ENCODE data around the gene MBD5.

- TF ChIP-seq CTCF (IDR thresholded peaks at IDR 0.05) (no peak), FOXJ3 (CRISPR knock-in tag; IDR thresholded peaks at IDR 0.05) (no peak), JUND (IDR thresholded peaks at IDR 0.05) (no peak)
Measured at GRCh38 chr2:148552675-148553331, 531.9 kb downstream of the MBD5 start.

Data from SK-N-SH (cell line).